HK-2 (cell line): ENCODE measurements around the gene KCNT1.

Experiments used
- DNase-seq: peaks from one replicate; pipeline ENCODE4 v3.0.0-alpha.2; 2018; ENCODE audit not compliant: unreplicated experiment

The KCNT1 gene

DNA sequence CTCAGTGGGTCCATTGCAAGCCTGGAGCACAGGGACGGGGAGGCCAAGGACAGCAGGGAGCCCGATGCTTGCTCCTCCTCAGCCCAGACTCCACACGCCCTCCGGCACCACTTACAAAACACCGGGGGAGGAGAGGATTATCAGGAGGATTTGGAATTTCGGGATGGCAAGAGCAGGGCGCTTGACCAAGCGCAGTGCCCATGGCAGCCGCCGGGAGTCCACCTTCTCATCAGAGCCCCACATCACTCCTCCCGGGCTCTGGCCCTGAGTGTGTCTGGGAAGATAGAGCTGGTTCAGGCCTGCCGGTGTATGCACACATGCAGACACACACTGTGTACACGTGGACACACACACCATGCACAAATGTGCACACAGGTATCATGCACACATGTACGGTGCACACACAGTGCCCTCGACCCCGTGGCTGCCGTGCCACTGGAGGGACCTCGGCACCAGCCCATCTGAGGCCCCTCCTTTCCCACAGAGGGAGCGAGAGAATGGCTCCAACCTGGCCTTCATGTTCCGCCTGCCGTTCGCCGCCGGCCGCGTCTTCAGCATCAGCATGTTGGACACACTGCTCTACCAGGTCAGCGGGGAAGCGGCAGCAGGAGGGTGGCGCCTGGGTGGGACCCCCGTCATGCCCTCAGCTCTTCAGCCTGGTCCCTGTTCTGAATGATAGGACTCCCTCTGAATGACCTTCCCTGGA is 81.7 kb downstream of the KCNT1 start:
- DNase-seq: no peak

GRCh38 chr9:135785013-135785575 is 83.1 kb downstream of the KCNT1 start:
- DNase-seq: no peak

GRCh38 chr9:135786146-135786690 is 84.2 kb downstream of the KCNT1 start:
- no peak for DNase-seq

DNA sequence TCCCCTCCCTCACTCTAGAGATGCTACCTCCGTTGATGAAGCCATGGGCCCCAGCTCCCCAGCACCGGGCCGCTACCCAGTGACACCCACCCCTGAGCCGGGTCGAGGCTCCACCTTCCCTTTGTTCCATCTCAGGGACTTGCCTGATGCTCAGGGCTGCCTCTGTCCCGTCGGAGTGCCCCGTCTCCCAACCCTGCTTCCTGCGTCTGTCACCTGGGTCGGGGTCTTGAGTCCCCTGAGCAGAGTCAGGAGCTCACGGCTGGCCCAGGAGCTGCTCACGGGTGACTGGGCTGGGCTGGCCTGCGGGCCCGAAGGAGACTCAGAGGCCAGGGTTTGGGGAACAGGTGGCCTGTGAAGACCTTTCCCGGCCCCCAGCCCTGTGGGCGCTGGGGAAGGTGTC is 85.3 kb downstream of the KCNT1 start:
- DNase-seq: no peak

DNA sequence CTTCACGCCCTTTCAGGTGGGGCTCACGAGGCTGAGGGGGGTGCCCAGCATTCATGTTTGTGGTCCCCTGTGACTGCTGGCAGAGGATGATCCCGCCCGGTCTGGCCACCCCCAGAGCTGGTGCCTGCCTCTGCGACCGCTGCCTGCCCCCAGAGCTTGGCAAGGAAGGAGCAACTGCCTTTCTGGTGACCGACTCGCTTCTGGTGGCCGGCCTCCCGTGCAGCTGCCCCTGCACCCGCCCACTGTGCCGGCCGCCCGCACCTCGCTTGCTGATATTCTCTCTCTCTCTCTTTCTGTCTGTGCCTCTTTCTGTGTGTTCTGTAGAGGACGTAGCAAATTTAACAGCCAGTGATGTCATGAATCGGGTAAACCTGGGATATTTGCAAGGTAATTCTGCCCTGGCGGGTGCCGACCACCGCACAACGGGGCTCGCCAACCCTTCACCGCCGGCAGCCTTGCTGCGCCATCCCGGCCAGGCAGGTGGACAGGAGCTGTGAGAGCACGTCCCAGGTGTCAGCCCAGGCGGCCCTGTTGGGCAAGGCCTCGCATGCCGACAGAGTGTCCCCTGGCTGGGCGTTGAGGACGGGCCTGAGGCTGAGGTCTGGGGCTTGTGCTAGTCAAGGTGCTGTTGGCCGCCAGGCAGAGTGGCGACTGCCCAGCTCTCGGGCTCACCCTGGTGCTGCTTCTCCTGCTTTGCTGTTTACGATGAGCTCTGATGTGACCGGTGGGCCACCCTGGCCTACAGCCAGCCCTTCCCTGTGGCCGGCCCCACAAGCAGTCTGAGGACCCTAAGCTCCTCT is 86.0 kb downstream of the KCNT1 start:
- no peak for DNase-seq

DNA sequence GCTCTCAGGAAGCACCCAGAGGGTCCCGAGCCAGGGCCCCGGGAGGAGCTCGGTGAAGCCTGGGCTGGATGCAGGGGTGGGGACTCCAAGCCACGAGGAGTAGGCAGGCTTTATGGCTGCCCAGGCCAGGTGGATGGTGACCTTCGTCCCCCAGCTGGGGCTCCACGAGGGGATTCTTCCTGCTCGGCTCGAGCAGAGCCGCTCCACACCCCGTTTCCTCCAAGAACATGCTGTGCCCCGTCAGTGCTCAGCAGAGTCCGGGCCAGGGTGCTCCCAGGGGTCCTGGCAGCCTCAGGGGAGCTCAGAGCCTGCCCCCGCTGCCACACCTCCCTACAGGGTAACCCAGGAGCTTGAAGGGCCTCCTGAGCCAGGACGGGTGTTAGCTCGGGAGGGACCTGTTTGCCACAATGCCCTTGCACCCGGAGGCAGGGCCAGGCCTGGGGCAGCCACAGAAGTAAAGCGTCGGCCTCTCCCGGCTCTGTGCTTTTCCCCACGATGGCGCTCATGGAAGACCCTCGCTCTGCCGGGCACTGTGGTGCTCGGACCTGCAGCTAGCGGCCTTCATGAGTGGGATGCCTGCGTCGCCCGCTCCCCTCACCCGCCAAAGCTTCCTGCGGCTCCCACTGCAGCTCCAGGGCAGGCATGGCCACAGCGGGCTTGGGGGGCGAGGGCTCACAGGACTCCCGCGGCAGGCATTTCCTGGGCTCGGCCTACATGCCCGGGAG is 86.8 kb downstream of the KCNT1 start:
- no peak for DNase-seq

DNA sequence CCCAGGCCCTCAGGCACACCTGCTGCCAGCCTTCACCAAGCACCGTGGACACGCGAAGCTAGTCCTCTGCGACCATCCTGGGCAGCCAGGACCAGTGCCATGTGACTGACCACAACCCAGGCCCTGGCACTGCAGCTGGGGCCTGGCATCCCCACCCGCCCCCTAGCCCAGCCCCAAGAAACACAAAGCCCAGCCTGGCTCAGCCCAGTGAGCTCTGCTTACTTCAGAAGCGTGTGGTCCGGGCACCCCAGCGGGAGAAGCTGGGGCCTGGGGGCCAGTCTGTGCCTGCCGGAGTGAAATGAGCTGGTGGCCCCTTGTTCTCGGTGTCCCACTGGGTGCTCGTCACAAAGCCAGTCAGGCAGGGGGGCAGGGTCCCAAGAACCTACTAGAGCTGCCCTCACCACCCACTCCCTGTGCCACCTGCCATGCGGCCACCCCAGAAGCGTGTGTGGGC is 87.9 kb downstream of the KCNT1 start:
- no peak for DNase-seq

DNA sequence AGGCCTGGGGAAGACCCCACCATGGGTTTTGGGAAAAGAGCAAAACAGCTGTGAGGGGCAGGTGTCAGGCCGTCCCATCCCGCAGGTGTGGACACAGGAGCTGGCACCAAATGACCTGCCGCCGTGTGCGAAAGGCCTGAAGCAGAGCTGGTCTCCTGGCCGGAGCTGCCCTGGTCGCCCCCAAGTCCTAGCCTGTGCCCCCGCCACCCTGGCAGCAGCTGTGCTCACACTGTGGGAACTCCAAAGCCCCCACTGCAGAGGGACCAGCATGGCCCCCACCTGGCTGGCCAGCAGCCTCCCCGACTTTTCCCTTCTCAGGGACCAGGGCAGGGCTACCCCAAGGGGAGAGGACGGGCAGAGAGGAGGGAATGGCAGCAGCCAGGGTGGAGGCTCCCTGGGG is 88.4 kb downstream of the KCNT1 start:
- no peak for DNase-seq

- DNase-seq: no peak
These were observed 88.9 kb downstream of the KCNT1 start for GRCh38 chr9:135790850-135791249.

DNA sequence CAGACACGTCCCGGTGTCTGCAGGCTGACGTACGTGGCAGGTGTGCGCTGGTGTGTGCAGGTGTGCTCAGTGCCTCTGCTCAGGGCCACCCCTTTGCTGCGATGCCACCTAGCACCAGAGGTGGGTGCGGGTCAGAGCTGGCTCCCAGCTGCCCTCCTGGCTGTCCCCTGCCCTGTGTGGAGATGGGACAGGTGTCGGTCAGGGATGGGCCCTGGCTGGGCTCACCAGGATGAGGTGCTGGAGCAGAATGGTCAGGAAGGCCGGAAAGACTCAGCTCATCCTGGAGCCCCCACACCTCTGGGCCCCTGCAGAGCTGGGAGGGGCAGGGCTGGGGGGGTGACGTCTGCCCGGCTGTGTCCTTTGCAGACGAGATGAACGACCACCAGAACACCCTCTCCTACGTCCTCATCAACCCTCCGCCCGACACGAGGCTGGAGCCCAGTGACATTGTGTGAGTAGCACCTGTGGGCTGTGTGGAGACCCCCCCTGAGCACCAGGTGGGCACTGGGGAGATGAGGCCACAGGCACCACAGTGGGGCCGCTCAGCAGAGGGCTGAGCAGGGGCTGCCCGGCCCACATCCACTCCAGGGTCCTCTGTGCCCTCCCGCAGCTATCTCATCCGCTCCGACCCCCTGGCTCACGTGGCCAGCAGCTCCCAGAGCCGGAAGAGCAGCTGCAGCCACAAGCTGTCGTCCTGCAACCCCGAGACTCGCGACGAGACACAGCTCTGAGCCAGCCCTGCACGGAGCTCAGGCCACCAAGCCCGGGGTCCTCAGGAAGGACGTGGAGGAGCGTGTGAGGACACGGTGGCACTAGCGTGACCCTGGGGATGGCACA is 89.7 kb downstream of the KCNT1 start:
- no peak for DNase-seq

DNA sequence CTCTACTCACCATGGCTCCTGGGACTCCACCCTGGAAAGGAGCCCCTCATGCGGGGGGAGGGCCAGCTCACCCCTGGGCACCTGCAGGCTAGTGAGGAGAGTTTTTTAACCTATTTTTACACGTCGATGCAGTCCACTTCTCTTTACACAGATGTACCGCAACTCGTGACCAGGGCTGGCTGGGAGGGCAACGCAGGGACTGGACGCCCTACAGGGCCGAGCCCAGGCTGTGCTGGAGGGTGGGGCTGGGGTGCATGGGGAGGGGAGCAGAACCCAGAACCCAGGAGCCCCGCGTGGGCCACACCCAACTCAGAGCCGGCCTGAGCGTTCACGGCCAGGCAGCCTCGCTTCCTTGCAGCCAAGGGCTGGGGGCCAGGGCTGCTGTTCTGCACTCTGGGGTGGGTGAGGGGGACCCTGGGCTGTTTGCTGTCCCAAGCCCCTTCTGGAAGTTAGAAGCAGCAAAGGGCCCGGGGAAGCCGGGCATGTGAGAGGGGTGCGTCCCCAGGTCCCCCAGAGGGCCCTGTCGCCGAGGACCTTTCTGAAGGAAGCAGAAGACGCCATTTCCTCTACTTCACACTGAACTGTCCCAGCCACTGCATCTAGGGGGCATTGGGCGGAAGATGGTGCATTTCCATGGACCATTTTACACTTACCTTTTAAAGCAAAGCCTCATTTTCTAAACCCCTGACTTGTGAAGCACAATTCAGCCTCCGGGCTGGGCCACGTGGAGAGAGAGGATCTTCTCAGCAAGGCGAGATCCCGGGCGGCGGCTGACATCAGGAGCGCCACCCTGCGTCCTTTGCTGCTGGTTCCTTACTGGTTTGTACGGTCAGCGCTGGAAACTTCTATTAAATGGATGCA is 90.5 kb downstream of the KCNT1 start:
- DNase-seq: no peak

DNA sequence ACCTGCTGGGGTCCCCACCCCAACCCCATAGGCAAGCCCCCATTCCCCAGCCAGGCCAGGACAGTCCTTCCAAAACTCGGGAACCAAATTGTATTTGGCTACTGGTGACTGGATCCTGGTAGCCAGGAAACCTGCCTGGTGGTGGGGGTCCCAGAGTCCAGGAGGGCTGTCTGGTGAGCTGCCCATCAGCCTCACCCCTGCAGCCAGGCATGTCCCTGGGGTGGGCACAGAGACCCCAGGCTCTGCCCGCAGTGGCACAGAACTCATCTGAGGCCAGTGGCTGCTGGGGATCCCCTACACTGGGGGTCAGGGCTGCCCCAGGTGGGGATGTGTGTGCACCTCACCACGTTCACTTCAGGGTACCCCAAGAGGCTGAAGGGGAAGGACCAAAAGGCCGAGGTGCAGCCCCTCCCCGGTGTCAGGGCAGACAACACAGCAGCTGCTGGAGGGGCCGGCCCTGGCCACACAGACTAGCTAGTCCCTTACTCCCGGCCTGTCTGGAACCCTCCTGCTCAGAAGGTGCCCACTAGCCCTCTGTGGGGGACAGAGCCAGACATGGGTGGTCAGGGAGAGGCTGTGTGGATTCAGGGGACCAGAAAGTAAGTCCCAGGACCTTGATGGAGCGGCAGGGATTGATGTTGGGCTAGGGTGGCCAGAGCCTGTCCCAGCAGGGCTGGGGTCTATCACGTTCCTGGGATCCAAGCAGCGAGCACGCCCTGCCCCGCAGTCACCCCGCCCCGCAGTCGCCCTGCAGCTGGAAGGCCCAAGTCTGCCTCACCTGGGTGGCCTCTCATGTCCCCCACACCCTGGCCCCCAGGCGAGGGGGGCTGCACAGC is 91.5 kb downstream of the KCNT1 start:
- no peak for DNase-seq

DNA sequence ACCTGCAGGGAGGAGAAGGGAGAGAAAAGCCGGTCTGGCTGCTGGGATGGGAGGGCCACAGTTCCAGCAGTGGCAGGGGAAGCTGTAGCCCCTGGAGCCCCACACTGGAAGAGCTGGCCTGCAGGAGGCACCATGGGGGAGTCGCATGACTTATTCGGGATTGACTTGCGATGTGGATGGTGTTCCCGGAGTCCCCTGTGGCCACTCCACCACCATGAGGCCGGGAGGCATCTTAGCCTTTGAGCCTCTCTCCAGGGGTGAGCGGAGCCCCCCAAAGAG is 92.0 kb downstream of the KCNT1 start:
- DNase-seq: no peak

GRCh38 chr9:135794361-135794885 is 92.4 kb downstream of the KCNT1 start:
- no peak for DNase-seq

DNA sequence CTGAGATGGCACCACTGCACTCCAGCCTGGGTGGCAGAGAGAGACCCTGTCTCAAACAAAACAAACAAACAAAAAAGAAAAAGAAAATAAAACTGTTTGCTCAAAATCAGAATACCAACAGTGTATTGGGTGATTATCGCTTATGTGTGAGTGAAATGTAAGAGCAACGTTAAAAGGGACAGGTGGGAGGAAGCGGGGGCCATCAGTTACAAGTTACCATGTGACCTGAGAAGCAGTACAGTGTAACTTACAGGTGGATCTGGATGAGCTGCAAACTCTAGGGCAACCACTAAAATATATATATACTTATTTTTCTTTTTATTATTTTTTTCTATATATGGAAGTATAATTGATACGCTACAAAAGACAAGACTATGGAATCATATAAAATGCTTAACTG is 93.4 kb downstream of the KCNT1 start:
- no peak for DNase-seq

DNA sequence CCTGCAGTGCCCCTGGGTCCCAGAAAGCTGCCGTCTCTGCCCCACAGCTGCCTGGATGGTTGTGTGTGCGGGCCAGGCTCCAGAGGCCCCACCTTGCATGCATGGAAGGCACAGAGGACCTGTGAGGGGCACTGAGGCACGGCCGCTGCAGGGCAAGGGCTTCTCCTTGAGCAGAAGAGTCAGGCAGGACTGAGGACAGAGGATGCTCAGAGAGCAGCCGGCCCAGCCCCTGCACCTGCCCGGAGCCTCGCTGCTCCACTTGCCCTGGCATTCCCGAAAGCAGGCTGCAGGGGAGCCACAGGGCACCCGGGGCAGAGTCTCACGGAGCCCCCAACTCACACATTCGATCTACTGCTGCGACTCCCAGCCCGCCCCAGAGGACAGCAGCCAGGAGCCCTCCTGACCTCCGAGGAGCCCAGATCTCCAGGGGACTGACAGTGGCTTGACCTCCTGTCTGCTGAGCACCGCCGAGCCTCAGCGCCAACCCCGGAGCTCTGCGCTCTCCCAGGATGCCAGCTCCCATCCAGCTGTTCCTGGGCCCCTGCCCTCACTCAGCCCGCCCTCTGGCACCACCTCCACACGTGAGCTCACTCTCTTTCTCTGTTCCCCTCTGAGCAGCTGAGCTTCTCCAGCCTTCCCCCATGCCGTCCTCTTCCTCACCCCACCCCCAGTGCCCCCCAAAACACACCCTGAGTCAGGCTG is 95.0 kb downstream of the KCNT1 start:
- no peak for DNase-seq

DNA sequence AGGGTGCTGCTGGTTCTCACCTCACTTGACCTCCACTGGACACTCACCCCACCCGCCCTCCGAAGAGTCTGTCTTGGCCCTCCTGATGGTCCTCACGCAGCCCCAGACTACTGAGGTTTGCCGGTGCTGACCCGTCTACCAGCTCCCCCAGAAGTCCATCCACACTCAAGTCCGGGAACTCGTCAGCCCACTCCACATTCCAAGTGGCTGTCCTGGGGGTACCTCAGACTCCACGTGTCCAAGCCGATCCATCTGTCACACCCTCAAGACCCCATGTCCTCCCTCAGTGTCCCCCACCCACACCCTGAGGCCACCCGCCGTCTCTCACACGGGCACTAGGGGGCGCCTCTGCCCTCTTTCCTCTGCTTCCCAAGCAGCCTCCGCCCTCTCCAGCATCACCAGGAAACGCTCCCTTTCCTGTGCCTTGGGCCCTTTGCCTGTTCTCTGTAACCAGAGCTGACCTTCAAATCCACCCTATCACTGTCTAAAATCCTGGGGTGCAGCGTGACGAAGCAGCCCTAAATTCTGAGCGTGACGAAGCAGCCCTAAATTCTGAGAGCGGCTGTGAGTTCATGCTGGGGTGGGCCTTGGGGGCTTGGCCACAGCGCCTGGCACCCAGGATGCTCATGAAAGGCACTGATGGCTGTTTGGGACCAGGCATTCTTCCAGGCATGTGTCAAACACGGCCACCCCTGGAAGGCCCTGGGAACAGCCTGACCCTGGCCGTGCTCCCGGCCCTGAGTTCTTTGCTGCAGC is 95.7 kb downstream of the KCNT1 start:
- peak; percentile 57 for DNase-seq

DNA sequence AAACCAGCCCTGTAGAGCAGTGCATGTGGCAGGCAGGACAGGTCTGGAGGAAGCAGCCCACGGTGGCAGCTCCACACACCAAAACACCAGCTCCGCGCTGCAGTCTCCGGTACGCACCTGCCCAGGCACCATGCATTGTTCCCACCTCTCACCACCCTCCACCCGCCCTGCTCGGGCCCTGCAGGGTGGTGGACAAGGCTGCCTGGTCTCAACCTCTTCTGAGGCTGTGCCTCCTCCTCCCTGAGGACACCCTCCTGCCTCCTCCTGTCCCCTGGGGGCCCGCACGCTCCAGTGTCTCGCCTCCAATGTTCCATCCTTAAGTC is 96.2 kb downstream of the KCNT1 start:
- no peak for DNase-seq
